HG03103 (cell line): ENCODE data around the gene RASGRP4.
"Not testable (repeated sequence)": the region's sequence is repeated elsewhere in the genome, so short reads cannot be mapped to it uniquely, and the experiment has no call there.

Experiments
- ATAC-seq: cut with Tn5 transposase; IDR thresholded peaks from one replicate; pipeline ENCODE4 v1.9.1; 2021; ENCODE audit warnings: low read depth; ENCODE audit not compliant: unreplicated experiment

RASGRP4 gene

DNA sequence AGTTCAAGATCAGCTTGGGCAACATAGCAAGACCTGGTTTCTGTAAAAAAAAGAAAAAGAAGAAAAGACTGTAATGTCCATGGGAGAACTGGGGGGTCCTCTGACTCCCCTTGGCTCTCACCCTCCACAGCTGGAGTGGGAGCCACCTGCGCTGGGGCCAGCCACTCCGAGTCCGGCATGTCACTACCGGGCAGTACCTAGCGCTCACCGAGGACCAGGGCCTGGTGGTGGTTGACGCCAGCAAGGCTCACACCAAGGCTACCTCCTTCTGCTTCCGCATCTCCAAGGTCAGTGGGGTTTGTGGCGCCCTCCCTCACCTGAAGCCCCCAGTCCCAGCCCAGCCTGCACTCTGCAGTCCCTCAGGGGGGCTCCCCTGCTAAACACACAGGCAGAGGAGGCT lies 22.2 kb upstream of the RASGRP4 start:
- ATAC-seq: no peak

DNA sequence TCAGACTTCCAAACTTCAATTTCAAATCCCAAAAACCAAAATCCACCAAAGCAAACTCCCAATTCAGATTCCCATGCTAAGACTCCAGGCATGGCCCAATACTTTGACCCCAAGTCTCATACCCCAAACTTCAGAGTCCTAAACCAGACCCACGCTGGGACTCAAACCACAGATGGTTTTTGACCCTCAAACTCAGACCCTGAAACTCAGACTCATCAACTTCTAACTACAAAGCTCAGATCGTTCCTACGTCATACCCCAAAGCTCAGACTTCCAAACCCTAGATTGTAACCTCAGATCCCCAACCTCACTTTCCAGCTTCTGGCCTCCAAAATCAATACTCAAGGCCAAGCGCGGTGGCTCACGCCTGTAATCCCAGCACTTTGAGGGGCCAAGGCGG lies 19.3 kb upstream of the RASGRP4 start:
- ATAC-seq: no peak

DNA sequence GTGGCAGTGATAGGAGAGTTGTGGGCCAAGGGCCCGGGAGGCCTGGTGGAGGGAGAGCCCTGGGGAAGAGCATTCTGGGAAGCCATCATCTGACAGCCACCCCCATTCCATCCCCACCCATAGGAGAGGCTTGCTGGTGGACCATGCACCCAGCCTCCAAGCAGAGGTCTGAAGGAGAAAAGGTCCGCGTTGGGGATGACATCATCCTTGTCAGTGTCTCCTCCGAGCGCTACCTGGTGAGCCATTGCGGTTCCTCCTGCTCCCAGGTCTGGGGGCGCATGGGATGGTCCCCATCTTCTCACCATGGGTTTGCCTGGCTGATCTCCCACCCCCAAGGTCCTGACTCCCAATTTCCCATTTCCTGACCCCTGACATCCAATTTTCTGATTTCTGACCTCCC lies 18.0 kb upstream of the RASGRP4 start:
- ATAC-seq: no peak

DNA sequence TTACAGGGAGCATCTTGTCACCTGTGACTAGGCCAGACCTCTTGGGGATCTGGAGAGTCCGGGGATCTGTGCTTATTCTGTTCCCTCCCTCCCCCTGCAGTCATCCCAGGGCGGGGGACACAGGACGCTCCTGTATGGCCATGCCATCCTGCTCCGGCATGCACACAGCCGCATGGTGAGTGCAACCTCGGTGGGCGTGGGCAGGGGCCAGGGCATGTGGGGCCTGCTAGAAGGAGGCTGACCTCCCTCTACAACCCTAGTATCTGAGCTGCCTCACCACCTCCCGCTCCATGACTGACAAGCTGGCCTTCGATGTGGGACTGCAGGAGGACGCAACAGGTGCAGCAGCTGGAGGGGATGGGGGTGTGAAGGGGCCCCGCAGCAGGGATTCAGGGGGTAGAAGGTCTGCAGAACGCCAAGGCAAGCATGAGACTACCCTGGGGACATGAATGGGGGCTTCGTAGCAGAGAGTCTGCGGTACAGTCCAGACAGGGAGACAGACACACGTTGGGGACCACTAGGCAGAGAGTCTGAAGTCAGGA lies 17.5 kb upstream of the RASGRP4 start:
- no peak for ATAC-seq

- ATAC-seq: no peak
Observed at GRCh38 chr19:38442736-38443135, 16.7 kb upstream of the RASGRP4 start.

GRCh38 chr19:38441657-38442348 lies 15.8 kb upstream of the RASGRP4 start:
- ATAC-seq: no peak

- no peak for ATAC-seq
Observed at GRCh38 chr19:38440592-38440991, 14.6 kb upstream of the RASGRP4 start.

- ATAC-seq: no peak
Observed at GRCh38 chr19:38437917-38438316, 11.9 kb upstream of the RASGRP4 start.

GRCh38 chr19:38437295-38437694 lies 11.3 kb upstream of the RASGRP4 start:
- no peak for ATAC-seq

DNA sequence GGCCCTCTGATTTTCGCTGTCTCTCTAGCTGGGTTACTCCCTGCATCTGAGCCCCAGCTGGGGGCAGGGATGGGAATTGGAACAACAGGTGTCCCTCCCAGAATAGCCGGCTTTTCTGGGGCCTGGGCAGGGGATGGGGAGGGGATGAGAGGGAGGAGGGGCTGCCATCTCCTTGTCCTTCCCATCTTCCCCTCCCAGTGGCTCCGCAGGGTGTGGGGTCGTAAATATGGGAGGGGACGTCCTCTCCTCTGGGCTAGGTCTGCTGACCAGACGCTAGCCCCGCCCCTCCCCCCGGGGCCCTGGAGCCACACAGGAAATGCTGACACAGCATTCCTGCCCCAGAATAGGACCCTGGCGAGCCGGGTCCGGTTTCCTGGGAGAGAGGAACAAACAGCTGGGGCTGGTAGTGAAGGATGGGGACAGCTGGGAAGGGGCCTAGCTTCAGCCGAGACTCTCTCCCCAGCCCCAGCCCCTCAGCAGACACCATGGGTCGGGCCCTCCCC lies 8.6 kb upstream of the RASGRP4 start:
- ATAC-seq: no peak

DNA sequence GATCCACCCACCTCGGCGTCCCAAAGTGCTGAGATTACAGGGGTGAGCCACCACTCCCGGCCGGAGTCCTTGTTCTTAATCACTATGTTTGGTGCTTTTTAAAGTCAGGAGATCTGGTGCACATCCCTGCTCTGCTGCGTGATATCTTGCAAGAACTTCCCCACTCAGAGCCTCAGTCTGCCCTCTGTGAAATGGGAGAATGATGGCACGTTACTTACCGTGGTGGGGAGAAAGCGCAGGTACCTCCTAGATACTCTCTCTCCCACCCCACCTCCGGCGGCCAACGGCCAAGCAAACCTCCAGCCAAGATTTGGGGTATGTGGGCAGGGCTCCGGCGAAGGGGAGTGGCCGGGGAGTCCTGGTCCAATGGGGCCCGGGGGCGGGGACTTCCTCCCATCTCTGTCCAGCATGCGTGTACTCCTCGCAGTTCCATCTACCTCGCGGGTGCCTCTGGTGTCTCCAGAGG lies 7.3 kb upstream of the RASGRP4 start, which contains the start of gene RYR1:
Gene RYR1, plus strand, starts transcription at position 424 of the 466 bp plus-strand sequence. CDS start 139 bp downstream, outside the sequence.
- ATAC-seq: no peak

DNA sequence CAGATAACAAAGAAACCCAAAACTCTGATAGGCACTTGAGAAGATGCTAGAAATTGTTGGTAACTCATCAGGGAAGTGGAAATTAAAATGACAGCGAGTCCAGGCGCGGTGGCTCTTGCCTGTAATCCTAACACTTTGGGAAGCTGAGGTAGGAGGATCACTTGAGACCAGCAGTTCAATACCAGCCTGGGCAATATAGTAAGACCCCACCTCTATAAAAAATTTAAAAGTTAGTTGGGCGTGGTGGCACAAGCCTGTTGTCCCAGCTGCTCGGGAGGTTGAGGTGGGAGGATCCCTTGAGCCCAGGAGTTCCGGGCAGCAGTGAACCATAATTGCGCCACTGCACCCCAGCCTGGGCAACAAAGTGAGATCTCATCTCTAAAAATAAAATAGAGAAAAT lies 4.9 kb upstream of the RASGRP4 start:
- no peak for ATAC-seq

GRCh38 chr19:38429811-38430156 lies 3.8 kb upstream of the RASGRP4 start:
- no peak for ATAC-seq

DNA sequence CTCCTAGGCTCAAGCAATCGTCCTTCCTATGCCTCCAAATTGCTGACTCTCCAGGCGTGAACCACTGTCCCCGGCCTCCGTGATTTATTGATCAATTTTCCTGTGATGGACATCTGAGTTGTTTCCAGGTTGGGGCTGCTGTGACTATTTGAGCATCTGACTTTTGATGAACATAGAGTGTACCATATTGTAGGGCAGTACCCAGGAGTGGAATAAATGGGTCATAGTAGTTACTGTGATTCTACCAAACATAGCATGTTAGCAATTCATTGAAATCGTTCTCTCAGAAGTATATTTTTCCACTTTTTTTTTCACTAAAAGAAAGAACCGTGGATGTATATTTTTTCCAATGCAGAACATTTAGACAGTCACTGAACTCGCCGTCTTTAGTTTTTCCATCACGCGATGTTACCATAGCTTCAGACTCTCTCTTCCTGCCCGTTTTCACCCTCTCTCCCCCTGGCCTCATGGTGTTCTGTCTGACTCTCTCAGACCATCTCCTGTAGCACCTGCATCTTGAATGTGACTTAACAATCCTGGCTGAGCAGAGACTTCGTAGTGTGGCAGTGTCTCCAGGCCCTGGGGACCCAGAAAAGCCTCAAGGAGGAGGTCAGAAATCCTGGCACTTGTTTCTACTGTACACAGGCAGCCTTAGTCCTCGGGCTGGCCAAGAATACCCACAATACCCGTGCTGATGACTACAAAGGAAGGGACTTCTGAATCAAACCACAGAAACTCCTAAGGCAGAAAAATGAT lies 3.2 kb upstream of the RASGRP4 start:
- no peak for ATAC-seq

DNA sequence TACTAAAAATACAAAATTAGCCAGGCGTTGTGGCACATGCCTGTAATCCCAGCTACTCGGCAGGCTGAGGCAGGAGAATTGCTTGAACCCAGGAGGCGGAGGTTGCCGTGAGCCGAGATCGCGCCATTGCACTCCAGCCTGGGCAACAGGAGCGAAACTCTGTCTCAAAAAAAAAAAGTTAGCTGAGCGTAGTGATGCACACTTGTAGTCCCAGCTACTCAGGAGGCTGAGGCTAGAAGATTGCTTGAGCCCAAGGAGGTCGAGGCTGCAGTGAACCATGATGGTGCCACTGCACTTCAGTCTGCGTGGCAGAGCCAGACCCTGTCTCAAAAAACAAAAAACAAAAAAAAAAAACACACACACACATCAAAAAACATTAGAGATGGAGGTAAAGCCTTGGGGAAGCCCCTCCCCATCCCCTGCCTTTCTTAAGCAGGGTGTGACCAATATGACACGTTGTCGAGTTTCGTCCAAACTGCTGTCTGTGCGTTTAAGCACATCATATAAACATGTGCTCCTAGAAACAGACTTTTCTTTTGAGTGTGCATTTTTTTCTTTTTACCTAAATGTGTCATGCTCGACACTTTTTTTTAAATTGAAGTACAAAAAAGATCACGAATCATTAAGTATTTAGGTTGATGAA lies 1.1 kb upstream of the RASGRP4 start:
- not testable (repeated sequence) for ATAC-seq

- no peak for ATAC-seq
Observed at GRCh38 chr19:38425222-38425809, 703 bp downstream of the RASGRP4 start.

- no peak for ATAC-seq
Observed at GRCh38 chr19:38424272-38424671, 1.7 kb downstream of the RASGRP4 start.

DNA sequence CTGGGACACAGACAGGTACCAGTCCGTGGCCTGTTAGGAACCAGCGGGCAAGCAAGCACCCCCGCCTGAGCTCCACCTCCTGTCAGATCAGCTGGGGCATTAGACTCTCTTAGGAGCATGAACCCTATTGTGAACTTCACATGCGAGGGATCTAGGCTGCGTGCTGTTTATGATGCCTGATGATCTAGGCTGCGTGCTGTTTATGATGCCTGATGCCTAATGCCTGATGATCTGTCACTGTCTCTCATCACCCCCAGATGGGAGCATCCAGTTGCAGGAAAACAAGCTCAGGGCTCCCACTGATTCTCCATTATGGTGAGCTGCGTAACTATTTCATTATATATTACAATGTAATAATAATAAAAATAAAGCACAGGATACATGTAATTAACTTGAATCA lies 3.6 kb downstream of the RASGRP4 start:
- ATAC-seq: no peak

GRCh38 chr19:38421856-38422255 lies 4.2 kb downstream of the RASGRP4 start:
- no peak for ATAC-seq

GRCh38 chr19:38420935-38421334 lies 5.1 kb downstream of the RASGRP4 start:
- ATAC-seq: no peak
